HG02623 (cell line): ENCODE data around the gene SMIM5.
"Not testable (repeated sequence)": the region's sequence is repeated elsewhere in the genome, so short reads cannot be mapped to it uniquely, and the experiment has no call there.

Experiments
- ATAC-seq: cut with Tn5 transposase; IDR thresholded peaks from one replicate; pipeline ENCODE4 v1.9.1; 2021; ENCODE audit warnings: moderate library complexity; ENCODE audit not compliant: unreplicated experiment

The SMIM5 gene

DNA sequence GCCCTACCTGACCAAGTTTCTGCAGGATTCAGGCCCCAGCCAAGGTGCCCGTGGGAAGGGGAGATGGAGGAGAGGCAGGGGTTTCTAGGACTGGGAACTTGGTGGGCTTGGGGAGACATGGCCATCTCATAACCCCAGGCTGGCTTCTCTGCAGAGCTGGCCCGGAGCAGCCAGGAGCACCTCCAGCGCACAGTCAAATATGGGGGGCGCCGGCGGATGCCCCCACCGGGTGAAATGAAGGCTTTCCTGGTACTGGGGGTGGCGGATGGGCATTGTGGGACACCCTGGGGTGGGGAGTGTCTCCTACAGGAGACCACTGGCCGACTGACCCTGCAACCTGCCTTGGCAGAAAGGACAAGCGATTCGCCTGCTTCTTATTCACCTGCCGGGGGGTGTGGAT is 9.2 kb upstream of the SMIM5 start:
- no peak for ATAC-seq

DNA sequence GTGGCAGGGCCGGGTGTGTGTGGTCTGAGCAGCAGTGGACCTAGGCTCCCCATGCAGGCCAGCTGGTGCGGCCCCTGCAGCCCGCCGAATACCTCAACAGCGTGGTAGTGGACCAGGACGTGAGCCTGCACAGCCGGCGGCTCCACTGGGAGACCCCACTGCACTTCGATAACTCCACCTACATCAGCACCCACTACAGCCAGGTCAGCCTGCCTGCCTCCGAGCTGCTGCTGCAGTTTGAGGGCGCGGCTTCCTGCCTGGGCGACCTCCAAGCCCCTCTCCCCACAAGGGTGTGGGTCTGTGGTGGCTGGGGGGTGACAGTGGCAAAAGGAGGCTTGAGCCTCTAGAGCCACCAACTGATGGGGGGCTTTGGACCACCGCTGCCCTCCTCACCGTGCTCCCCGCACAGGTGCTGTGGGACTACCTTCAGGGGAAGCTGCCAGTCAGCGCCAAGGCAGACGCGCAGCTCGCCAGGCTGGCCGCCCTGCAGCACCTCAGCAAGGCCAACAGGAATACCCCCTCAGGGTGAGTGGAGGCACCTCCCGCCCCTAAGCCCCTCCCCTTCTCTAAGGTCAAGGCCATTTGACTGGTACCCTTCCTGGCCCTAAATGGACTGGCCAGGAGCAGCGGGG is 8.4 kb upstream of the SMIM5 start:
- no peak for ATAC-seq

DNA sequence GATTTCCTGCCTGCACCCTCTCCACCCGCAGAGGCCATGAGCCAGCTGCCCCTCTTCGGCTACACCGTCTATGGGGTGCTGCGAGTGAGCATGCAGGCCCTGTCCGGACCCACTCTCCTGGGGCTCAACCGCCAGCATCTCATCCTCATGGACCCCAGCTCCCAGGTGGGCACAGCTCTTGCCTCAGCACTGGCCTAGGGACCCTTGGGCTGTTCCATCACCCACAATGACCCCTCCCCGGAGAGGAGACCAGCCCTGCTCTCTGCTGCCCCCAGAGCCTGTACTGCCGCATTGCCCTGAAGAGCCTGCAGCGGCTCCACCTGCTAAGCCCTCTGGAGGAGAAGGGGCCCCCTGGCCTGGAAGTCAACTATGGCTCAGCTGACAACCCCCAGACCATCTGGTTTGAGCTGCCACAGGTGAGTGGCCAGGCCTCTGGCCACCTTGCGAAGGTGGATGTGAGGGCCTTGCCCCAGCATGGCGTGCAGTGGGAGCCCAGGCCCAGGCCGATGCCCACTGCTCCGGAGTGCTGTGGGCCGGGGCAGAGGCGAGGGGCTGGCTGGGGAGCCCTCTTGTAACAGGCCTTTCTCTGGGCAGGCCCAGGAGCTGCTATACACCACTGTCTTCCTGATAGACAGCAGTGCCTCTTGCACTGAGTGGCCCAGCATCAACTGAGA is 7.3 kb upstream of the SMIM5 start:
- ATAC-seq, result no peak

DNA sequence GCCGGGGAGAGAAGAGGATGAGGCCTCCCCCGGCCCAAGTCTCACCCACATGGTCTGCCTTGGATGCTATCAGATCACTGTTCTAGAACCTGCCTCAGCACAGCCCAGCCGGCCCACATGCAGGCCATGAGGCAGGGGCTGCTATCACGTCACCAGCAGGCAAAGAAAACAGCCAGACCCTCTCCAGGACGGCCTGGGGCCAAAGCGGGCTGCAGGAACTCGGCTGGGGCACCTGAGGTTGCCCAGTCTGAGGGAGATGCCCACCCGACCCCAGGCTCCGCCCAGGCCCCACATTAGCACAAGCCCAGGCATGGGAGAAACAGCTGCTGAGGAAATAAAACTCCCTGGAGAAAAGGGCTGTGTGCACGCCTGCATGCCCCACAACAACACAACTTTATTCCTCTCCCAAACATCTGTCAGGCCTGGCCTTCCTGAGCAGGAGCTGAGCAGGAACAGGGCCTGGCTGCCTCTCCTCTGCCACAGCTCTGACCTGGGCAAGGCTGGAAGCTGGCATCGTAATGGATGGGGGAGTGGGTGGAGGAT is 6.7 kb upstream of the SMIM5 start:
- no peak for ATAC-seq

DNA sequence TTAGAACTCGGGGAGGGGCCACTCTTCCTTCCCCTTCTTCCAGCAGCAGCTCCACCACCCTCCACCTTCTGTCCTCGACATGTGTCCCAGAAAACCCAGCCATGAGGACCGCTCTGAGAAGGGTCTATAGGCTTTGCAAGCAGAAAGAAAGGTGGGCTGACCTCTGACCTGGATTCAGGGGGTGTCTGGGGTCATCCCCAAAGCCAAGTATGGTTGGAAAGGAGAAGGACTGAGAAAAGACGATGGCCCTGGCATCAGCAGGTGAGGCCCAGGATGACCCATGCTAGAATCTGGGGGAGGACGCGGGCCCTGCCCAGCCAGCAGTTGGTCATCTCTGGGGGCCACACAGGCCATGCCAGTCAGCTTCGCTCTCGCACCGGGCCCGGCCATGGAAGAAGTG is 6.1 kb upstream of the SMIM5 start:
- no peak for ATAC-seq

DNA sequence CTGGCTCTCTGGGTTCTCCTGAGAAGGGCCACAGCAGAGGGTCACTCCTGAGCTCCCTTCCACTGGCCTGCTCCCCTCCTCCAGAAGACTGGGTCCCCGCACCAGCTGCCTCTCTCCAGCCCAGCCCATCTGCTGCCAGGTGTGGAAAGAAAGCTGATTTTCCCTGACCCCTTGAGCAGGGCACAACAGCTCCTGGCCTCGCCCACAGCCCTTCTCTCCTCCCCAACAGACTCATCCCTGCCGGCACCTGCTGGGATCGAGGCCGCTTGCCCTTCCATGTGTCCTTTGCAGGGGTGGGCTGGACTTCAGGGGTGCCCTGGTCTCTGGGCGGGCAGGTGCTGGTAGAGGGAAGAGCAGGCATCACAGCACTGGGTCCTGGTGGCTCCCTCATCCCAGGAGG is 4.8 kb upstream of the SMIM5 start:
- ATAC-seq, result no peak

DNA sequence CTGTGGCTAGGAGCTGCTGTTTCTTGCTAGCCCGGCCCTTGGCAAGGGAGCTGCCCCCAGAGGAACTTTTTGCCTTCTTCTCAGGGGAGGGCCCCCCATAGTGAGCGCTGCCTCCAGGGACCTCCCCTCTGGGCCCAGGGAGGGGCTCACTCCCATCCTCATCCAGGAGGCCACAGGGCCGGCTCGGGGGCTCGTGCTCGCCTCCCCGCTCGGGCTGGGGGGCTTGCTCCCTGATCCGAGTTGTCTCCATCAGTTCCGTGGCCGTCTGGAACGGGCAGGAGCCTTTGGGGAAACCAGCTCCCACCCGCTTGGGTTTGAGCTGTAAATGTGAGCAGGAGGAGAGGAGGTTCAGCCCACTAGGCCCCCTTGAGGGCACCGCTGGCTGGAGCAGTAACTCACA is 4.1 kb upstream of the SMIM5 start:
- no peak for ATAC-seq

DNA sequence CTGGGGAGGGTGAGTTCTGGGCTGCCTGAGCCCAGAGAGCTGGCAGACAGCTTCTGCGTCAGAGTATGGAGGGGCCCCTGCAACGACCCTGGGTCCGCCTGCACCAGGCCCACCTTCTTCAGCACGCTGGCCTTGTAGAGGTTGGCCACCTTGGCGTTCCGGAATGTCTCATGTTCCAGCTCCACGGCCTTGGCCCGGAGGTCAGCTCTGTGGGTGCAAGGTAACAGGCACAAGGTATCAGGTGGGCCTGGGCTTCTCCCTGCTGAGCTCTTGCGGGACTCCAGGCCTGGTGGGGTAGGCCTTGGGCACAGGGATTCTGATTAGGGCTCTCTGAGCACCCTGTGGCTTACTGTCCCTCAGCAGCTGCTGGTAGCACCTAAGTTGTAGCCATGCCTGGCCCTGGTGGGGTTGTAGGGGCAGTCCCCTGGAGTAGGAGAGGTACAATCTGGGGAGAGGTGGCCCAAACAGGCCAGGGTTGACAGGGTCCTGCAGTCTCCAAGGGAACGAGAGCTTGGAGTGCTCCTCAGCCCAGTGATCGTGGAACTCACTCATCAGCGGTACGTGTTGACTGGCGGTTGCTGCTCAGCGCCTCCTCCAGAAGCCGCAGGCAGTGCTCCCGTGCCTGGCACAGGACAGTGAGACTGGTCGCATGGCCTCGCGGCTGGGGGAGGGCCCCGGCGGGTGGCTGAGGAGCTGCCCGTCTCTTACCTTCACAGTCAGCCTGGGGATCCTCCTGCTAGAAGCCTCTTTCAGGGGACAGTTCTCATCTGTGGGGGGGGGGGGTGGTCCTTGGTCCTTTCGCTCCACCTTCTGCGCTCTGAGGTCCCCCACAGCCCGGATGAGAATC is 2.9 kb upstream of the SMIM5 start:
- ATAC-seq, result no peak

DNA sequence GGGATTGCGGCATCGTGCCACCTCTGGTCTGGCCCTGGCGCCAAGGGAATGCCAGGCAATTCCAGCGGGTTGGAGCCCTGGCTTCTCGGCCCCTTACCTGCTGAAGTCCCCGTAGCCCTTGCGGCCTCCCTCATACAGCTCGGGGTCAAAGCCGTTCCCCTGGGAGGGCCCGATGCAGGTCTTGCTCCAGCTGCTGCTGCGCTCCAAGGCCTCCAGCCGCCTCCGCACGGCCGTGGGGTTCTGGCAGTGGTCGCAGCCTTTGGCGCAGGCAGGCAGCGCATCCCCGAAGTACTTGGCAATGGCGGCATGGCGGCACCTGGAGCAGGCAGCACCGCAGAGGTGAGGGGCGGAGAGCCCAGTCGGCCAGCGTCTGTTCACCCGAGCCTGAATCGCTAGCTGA is 1.9 kb upstream of the SMIM5 start:
- no peak for ATAC-seq

DNA sequence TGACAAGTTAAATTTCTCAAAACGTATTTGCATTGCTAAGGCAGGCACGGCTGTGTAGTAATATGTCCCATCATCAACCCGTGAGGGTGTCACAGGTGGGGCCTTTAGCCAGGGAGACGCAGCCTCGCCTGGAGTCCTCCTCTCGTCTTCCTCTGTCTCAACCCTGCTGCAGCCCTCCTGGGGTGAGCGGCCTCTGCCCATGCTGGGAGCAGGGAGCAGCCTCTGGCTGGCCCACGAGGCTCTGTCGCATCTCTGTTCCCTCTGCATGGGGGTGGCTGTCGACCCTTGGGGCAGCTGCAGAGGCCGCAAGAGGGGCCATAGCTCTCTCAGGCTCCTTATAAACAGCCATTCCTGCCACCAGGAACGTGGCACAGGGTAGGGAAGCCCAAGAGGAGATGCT is 806 bp upstream of the SMIM5 start:
- ATAC-seq, result no peak

DNA sequence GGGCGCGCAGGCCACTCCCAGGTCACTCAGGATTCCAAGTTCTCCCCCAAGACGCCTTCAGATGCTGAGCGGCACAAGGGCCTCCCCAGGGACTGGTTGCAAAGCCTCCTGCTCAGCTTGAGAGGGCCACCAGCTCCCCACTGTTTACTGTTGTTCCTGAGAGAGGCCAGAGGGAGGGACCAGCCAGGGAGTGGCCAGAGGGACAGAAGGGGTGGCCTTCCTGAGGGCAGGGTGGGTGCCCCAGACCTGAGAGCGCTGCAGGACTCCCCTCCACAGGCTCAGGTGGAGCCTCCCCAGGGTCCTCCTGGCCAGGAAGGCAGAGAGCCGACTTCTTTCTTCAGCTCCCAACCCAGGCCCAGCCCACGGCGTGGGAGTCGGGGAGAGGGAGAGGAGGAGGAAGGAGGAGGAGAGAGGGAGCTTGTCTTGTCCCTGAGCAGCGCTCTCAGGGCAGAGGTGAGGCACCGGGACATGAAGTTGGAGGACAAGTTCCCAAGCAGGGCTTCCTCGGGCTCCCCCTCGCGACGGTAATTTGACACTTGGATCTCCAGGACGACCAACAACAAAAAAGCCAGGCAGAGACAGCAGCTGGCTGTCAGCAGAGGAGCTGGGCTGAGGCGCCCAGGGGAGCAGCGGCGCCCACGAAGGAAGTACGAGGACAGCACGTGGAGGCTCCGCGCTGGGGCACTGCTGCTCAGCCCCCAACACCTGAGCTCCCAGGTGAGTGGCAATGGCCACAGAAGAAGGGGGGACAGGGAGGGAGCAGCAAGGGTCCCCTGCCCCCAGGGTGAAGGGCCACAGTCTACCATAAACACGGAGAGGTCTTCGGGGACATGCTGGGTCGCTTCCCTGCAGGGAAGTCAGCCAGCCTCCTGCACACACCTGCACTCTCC is 497 bp downstream of the SMIM5 start:
- ATAC-seq, result no peak

DNA sequence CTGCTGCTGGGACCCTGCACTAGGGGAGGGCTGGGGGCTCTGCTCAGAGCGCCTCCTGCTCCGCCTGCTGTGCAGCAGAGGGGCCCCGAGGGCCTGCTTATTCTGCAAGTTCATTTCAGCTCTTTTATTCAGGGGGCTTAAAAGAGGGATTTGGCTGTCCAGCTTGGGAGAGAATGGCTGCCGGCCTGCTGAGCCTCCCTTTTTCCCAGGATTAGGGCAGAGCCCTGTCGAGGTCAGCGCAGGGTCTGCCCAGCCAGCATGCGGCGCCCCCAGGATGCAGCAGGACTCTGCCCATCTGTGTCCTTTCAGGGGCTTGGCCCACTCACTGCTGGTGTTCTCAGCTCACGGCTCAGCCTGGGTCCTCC is 1.1 kb downstream of the SMIM5 start:
- no peak for ATAC-seq

DNA sequence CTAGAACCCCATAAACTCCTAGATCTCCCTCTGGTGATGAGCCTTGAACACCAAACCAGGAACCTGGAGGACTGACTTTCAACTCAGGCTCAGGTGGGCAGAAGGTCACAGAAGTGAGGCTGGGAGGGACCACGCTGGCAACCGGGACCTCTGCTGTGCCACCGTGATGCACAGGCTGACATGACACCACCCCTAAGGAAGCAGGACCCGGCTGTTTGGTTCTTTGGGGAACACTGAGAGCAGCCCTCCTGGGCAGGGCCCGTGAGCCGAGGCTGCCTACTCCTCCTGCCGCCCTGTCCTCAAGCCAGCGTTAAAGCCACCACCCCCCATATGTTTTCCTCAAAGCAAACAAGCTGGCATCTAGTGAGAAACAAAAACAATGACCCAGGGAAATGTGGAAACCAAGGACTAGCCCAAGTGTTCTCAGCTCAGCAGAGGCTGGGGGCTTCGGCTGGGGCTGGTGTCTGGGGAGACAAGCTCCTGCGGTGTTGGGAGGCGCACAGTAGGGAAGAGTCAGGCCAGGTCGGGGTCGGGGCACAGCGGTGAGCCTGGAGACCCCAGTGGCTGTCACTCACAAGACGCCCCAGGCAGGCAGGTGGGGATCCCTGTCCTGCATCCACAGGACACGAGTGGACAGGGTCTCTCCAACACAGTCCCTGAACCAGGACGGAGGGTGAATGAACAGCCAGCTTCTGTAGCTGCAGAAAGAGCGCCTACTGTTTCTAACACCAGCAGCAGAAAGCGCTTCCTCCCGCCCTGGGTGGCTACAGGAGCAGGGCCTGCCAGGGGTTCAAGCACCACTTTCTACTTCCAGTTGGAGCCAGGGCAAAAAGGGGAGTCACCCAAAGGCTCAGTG is 1.7 kb downstream of the SMIM5 start:
- no peak for ATAC-seq

DNA sequence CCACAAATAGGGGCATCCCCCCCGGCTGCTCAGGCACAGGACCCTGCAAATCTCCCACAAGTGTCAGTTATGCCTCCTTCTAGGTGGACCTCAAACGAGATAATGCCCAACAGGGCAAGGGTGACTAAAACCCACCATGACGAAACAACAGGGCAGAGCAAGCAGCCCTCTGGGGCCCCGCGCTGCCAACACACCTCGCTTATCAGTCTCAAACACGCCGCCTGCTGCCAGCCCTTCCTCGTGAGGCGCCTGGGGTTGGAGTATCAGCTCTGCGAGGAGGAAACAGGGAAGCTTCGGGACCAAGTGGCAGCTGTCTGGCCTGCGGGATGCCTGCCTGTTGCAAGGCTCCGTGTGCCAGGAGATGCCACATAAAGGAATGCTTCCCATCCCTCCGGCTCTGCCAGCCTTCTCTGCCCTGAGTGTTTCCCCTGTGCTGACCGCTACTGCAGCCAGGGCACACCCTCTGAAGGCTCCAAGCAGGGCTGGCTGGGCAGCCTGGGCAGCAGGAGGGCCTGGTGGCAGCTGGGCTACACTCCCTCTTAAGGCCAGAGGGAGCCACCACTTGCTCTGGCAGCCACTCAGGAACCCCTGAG is 2.5 kb downstream of the SMIM5 start:
- no peak for ATAC-seq

DNA sequence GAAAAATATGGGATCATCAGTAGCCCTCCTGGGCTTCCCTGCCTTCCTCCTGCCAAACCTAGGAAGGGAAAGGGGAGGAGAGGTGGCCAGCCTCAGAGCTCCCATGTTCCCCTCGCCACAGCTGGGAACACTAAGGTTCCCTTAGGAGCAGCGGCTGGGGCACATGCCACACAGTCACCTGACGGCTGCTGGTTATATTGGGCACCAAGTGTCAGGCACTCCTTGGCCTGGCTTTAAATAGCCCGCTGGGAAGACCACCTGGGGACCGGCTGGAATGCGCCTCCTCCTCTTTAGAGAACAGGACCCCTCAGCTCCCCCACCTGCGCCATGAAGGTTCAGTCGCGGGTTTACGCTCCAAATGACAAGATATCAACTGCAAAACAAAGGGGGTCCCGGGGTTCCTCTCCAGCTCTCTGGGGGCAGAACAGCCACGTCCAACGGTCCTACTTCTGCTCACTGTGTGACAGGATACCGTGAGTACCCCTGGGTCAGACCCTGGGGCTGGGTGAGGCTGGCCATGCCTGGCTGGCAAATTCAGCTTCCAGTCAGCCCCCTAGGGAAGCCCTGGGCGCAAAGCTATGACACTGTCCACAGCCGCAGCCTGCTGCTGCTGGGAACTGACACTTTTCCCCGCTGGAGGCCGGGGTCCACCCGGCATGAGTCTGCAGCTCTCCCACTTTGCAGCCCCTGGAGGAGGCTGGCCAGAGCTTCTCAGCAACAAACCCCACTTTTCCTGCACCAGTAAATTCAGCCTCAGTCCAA is 3.3 kb downstream of the SMIM5 start:
- no peak for ATAC-seq

DNA sequence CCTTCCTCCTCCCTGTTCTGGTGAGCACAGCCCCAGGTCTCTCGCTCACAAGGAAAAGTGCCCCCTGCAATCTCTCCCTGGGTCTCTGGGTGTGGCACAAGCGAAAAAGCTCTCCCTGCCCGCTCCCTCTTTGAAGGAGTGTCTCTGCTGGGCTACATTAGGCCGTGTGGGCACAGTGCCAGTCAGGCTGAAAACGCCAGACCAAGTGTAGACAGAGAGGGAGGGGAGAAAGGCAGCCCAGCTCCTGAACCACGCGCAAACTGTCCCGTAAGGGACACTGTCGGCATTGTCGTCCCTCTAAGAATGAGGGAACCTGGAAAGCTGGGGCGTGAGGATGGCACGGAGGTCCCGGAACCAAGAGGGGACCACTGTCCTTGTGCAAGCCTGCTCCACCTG is 3.9 kb downstream of the SMIM5 start:
- ATAC-seq, result no peak

DNA sequence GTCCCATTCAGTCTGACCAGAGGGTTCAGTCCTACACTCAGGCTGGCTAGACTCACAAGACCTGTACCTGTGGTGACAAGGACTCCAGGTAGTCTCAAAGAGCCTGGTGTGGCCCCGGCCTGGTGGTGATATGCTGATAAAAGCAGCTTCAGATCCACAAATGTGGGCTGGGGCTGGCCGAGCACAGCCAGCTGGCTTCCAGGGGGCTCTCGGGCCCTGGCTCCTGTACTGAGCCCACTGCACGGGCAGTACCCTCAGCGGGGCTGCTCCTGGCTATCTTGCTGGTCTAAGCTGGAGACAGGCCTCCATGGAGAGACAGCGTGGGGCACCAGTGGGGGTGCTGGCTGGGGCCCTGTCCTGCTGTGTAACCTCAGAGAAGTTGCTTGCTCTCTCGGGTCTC is 4.3 kb downstream of the SMIM5 start:
- ATAC-seq, result no peak

DNA sequence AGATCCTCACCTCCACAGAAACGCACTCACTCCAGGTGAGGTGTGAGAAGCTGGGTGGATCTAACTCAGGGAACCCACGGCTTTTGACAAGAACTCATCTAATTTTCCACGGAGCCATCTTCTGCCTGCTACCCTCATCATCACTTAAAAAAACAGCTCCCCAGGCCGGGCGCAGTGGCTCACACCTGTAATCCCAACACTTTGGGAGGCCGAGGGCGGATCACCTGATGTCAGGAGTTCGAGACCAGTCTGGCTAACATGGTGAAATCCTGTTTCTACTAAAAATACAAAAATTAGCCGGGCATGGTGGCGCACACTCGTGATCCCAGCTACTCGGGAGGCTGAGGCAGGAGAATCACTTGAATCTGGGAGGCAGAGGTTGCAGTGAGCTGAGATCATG is 4.8 kb downstream of the SMIM5 start:
- not testable (repeated sequence) for ATAC-seq

DNA sequence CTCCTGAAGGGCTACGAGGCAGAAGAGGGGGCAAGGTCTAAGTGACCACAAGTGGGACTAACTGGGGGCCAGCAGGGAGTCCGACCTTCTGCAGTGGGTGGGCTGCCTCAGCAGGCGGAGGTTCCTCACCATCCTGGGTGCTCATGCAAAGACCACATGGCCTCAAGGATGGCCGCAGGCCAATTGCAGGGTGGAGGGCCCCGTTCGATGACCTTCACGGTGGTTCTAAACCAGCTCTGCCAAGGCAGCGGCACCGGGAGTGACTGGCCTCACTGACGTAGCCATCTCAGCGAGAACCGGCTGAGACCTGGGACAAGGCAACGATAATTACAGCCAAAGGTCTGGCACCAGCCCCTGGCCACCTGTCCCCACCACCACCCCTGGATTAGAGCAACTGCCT is 5.7 kb downstream of the SMIM5 start:
- no peak for ATAC-seq
